Tibial artery (tissue), 4 donors: Measurements from ENCODE around the gene LYZL6.
A peak's percentile ranks its signal among the peaks of the same experiment; 100 is the strongest.

Experiments used
- DNase-seq, 2 donors: peaks; one replicate each; pipeline ENCODE4 v3.0.0-alpha.2; 2019
- H3K27ac ChIP-seq, 2 donors: fragments of 200-600 bp; sonication (generic) in 1 of 2; 1 replicate in 1 of 2; 2 replicates in 1 of 2; pipeline ENCODE4 v1.5.1; 2018 to 2019; ENCODE audit warnings: mild to moderate bottlenecking in 1 of 2
- H3K27me3 ChIP-seq, 2 donors: fragments of 200-600 bp; sonication (generic) in 1 of 2; one replicate each; pipeline versions ENCODE4 v1.5.1 to v1.6.0; 2016 to 2019
- H3K36me3 ChIP-seq, 3 donors: fragments of 200-600 bp; sonication (generic) in 2 of 3; one replicate each; pipeline ENCODE4 v1.5.1; 2016 to 2019; ENCODE audit warnings: mild to moderate bottlenecking in 2 of 3
- H3K4me1 ChIP-seq, 4 donors: fragments of 200-600 bp; sonication (generic) in 2 of 4; 1 replicate in 3 of 4; 2 replicates in 1 of 4; pipeline ENCODE4 v1.5.1; 2016 to 2019
- H3K4me3 ChIP-seq, 2 donors: fragments of 200-600 bp; sonication (generic) in 1 of 2; 1 replicate in 1 of 2; 2 replicates in 1 of 2; pipeline ENCODE4 v1.5.1; 2018 to 2019; ENCODE audit warnings: mild to moderate bottlenecking in 2 of 2
- H3K9me3 ChIP-seq, 3 donors: fragments of 200-600 bp; sonication (generic) in 1 of 3; one replicate each; pipeline ENCODE4 v1.5.1; 2016 to 2019
- intact Hi-C: fragments of 100-400 bp; cut with DNase I; formaldehyde crosslinking; loops from one replicate; pipeline ENCODE4 v1.15.0; 2023; ENCODE audit warnings: low total_unique reads
- TF ChIP-seq, protein P1 (sequence below), 2 experiments: fragments of 200-600 bp in 1 of 2; fragments of 450-650 bp in 1 of 2; IDR thresholded peaks; one replicate each; pipeline ENCODE4 v1.5.1; 2017 to 2019; ENCODE audit warnings: antibody characterized with exemption in 2 of 2, mild to moderate bottlenecking in 1 of 2, moderate library complexity in 1 of 2

LYZL6 gene

DNA sequence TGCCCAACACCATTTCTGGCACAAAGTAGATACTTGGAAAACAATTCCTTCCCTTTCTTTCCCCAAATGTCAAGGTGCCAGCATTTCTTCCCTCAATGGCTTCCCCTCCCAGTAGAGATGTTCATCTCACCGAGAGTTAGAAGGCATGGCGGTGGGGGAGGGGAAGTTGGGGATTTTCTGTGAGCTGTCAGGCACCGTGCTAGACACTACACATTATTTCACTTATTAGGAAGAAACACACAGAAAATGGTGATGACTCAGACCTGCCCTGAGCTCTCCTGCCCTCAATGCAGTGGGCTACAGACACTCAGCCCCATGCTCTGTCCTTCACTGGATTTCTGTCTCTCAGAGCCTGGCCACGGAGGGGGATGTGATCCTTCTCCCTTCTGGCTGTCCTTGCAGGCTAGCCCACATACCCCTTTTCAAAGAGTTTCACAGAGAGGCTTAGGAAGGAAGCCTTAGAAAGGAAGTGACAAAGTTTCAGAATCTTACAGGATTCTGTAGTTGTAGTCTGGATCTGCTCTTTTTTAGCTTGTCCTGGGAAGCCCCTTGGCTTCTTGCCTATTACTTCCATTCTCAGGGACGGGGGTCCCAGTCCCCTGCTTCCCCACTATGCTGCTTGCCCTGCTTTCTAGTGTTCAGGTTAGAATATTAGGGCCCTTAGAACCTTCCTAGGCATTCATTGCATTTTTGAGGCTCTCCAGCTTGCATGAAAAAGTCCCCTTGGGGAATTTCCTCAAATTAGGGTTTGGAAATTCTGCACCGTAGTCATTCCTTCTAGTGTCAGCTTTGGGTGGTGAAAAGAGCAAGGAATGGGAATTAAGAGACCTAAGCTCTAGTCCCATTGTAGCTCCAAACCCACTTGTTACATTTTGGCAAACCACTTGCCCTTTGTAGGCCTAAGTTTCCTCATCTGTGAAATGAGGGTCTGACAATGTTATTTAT is 51.1 kb downstream of the LYZL6 start:
- TF ChIP-seq, protein P1, sequence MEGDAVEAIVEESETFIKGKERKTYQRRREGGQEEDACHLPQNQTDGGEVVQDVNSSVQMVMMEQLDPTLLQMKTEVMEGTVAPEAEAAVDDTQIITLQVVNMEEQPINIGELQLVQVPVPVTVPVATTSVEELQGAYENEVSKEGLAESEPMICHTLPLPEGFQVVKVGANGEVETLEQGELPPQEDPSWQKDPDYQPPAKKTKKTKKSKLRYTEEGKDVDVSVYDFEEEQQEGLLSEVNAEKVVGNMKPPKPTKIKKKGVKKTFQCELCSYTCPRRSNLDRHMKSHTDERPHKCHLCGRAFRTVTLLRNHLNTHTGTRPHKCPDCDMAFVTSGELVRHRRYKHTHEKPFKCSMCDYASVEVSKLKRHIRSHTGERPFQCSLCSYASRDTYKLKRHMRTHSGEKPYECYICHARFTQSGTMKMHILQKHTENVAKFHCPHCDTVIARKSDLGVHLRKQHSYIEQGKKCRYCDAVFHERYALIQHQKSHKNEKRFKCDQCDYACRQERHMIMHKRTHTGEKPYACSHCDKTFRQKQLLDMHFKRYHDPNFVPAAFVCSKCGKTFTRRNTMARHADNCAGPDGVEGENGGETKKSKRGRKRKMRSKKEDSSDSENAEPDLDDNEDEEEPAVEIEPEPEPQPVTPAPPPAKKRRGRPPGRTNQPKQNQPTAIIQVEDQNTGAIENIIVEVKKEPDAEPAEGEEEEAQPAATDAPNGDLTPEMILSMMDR (IDR thresholded peaks at IDR 0.05) = no peak
- Histone ChIP-seq H3K27me3 (no peaks in the 10 kb centered on the region), H3K9me3 (no peaks in the 10 kb centered on the region)

DNA sequence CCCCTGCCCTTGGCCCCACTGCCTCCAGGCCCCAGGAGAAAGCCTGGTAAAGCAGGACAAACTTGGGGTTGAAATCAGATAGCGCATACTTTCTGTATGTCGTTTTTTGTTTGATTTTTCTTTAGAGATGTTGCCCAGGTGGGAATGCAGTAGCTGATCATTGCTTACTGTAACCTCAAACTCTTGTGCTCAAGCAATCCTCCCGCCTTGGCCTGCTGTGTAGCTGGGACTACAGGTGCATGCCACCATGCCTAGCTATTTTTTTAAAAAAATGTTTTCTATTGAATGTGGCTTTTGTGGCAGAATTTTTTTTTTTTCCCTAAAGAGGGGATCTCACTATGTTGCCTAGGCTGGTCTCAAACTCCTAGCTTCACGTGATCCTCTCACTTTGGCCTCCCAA is 52.2 kb downstream of the LYZL6 start:
- H3K4me3 ChIP-seq = no peak overlapping the region
- no peaks in the 10 kb centered on the region for H3K27me3 ChIP-seq
- no peaks in the 10 kb centered on the region for H3K9me3 ChIP-seq
- peaks cover 0 to 7% (median 3%) of the 10 kb centered on the region in 4 donors for H3K4me1 ChIP-seq
- intact Hi-C loops = no loop called here
- H3K36me3 ChIP-seq = no peaks in the 10 kb centered on the region
- TF ChIP-seq, protein P1 (IDR thresholded peaks at IDR 0.05) = no peak
- H3K27ac ChIP-seq = no peak overlapping the region
- DNase-seq = no peak

More for the DNA sequence above, 51.1 kb downstream of the LYZL6 start:
- no peak for DNase-seq
- H3K4me3 ChIP-seq = no peak overlapping the region
- peaks cover 0 to 7% (median 3%) of the 10 kb centered on the region in 4 donors for H3K4me1 ChIP-seq
- no peaks in the 10 kb centered on the region for H3K36me3 ChIP-seq
- intact Hi-C loops = no loop called here
- H3K27ac ChIP-seq = no peak overlapping the region

DNA sequence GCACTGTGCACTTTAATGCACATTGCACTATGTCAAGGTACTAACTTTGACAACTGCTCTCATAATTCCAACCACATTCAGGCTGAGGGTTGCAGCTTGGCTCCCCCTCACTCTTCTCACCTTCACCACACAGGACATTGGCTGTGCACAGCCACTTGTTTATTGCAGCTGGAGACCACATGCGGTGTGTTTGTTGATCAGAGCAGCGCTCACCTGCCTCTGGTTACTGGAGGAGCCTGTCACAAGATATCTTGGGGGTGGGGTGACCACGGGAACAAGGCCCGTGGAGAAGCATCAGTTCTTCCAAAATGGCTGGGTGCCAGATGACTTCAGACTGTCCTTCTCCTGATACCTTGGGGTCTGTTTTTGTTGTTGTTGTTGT is 52.7 kb downstream of the LYZL6 start:
- peaks cover 0 to 7% (median 3%) of the 10 kb centered on the region in 4 donors for H3K4me1 ChIP-seq
- DNase-seq = no peak
- no peaks in the 10 kb centered on the region for H3K9me3 ChIP-seq
- intact Hi-C loops = no loop called here
- TF ChIP-seq, protein P1 (IDR thresholded peaks at IDR 0.05) = no peak
- H3K36me3 ChIP-seq = no peaks in the 10 kb centered on the region
- no peak overlapping the region for H3K27ac ChIP-seq
- H3K27me3 ChIP-seq = no peaks in the 10 kb centered on the region
- H3K4me3 ChIP-seq = no peak overlapping the region

DNA sequence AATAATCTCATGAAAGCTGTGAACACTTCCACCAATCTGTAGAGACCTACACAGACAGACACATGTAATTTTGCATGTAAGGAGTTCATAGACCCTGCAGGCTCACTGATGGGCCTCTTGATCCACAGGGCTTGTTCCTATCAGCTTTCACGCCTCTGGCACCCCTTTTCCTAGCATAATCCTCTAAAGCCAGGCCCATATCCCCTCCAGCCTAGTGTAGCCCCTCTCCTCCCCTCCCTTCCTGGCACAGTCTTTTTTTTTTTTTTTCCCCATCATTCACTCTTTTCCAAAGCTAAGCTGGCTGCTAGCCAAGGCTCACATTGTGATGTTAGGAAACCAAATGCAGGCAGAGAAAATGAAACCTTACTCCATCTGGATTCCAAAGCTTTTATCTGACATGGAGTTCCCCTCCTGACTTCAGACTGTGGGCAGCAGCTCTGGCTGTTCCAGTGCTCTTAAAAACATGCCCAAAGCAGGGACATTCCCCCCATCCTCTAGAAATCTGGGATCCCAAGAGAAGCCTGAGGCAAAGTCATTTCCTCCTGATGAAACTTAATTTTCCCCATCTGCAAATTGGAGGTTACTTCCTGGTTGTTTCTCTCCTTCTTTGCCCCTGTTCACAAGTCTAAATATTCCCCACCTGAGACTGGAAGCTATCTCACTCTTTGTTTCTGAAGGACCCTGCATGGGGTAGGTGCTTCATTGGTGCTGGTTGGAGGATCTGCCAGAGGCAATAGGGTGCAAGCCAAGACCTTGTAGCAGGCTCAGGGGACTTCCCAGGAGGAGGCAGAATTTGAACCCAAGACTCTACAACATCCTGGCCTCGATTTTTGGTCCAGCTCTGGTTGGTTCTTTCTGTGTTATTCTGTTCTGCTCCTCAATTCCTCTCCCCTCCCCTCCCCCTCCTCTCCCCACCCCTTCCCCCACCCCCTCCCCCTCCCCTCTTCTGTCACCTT is 53.4 kb downstream of the LYZL6 start:
- Histone ChIP-seq H3K4me1 (peaks cover 0 to 7% (median 3%) of the 10 kb centered on the region in 4 donors), H3K36me3 (no peaks in the 10 kb centered on the region), H3K9me3 (no peaks in the 10 kb centered on the region), H3K27ac (no peak overlapping the region), H3K27me3 (no peaks in the 10 kb centered on the region), H3K4me3 (no peak overlapping the region)
- TF ChIP-seq, protein P1 (IDR thresholded peaks at IDR 0.05) = no peak
- intact Hi-C loops = no loop called here
- peak in 1 of 2 donors; percentile 23 for DNase-seq

DNA sequence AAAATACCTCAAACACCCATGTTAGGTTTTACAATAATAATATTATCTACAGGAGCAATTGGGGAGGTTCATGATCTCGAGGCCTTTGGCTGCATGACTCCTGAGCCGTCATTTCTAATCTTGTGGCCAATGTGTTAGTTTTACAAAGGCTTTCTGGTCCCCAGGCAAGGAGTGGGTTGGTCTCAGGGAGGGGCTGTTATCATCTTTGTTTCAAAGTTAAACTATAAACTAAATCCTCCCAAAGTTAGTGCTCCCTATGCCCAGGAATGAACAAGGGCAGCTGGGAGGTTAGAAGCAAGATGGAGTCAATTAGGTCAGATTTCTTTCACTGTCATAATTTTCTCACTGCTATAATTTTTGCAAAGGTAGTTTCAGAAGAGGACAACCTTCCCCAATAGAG is 54.3 kb downstream of the LYZL6 start:
- no peaks in the 10 kb centered on the region for H3K27me3 ChIP-seq
- no peaks in the 10 kb centered on the region for H3K36me3 ChIP-seq
- no peaks in the 10 kb centered on the region for H3K9me3 ChIP-seq
- intact Hi-C loops = no loop called here
- DNase-seq = no peak
- peaks cover 0 to 7% (median 3%) of the 10 kb centered on the region in 4 donors for H3K4me1 ChIP-seq
- TF ChIP-seq, protein P1 (IDR thresholded peaks at IDR 0.05) = no peak
- H3K4me3 ChIP-seq = no peak overlapping the region
- no peak overlapping the region for H3K27ac ChIP-seq
